ENCODE measurements around the gene MINPP1.

MINPP1 gene

DNA sequence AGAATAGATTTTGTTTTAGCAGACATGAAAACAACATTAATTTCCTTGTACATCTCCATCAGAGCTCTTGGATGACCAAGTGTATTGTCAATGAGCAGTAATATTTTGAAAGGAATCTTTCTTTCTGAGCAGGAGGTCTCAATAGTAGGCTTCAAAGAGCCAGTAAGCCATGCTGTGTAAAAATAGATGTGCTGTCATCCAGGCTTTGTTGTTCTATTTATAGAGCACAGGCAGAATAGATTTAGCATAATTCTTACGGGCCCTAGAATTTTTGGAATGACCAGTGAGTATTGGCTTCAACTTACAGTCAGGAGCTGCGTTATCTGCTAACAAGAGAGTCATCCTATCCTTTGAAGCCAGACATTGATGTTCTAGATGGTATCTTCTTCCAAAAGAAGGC is 19.0 kb downstream of the MINPP1 start:
- DNase-seq, result no peak

DNA sequence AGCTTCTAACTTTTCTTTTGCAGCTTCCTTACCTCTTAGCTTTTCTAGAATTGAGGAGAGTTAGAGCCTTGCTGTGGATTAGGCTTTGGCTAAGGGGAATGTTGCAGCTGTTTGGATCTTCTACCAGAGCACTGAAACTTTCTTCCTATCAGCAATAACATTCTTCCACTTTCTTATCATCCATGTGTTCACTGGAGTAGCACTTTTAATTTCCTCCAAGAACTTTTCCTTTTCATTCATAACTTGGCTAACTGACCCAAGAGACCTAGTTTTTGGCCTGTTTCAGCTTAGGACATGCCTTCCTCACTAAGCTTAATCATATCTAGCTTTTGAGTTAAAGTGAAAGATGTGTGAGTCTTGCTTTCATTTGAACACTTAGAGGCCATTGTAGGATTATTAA is 19.6 kb downstream of the MINPP1 start:
- DNase-seq, result no peak

DNA sequence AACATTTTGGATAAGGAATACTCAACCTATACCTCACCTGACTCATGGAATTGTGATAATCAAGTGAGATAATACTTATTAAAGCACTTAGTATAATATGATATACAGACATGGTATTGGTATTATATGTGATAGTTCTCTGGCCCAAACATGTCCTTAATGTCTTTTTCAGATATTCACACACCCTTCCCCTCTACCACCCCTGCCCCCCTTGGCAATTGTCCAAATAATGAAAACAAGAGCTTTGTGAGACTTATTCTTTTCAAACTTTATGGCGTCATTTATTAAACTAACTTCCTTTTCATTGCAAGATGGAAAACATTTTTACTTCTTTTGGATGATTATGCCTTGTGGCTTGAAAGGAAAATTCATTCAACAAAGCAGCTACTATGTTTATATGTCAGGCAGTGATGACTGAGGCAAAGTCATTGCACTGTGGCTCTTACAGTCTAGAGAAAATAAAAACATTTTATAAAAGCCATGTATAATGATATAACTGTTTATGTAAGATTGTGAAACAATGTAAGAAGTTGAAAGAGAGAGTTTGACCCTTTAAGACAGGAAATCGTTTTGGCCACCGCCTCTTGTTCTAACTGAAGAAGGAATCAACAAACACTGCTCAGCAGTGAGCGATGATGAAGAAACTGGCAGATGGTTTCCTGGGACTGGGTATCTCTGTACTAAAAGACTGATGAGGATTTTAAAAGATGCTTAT is 27.4 kb downstream of the MINPP1 start:
- no peak for DNase-seq

DNA sequence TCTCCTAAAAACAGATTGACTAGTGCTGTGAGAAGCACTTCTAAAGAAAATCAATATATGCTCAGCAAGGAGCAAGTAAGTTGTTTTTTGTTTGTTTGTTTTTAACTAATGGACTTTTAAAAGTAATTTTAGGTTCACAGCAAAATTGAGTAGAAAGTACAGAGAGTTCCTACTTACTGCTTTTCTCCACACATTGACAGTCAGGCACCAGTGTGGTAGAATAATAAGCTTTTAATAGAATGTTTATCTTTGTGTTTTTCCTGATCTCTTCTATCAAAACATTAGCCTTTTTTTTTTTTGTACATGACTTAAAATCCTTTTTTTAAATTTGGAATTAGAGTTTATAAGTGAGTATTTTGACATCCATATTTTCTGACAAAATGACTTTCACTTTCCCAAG is 28.0 kb downstream of the MINPP1 start:
- DNase-seq, result no peak

DNA sequence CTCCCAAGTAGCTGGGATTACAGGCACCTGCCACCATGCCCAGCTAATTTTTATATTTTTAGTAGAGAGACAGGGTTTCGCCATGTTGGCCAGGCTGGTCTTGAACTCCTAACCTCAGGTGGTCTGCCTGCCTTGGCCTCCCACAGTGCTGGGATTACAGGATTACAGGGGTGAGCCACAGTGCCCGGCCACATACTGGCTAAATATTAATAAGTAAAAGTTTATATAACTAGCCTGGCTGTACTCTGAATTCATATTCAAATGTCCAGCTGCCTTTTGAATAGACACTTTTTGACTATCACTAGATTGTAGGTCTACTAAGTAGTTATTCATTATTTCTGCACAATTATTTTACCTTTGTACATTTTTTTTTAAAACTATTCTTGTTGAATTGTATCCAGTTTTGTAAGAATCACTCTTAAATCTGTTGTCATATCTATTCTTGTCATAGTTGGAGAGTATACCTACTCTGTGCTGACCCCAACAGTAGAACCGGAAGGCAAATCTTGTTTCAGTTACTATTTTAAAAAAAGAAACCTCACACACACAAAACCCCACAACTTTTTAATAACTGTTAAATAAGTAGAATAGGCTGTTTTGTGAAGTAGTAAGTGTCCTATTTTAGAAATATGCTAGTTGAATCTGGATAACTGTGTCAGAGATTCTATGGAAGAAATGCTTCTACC is 29.6 kb downstream of the MINPP1 start:
- DNase-seq, result no peak

DNA sequence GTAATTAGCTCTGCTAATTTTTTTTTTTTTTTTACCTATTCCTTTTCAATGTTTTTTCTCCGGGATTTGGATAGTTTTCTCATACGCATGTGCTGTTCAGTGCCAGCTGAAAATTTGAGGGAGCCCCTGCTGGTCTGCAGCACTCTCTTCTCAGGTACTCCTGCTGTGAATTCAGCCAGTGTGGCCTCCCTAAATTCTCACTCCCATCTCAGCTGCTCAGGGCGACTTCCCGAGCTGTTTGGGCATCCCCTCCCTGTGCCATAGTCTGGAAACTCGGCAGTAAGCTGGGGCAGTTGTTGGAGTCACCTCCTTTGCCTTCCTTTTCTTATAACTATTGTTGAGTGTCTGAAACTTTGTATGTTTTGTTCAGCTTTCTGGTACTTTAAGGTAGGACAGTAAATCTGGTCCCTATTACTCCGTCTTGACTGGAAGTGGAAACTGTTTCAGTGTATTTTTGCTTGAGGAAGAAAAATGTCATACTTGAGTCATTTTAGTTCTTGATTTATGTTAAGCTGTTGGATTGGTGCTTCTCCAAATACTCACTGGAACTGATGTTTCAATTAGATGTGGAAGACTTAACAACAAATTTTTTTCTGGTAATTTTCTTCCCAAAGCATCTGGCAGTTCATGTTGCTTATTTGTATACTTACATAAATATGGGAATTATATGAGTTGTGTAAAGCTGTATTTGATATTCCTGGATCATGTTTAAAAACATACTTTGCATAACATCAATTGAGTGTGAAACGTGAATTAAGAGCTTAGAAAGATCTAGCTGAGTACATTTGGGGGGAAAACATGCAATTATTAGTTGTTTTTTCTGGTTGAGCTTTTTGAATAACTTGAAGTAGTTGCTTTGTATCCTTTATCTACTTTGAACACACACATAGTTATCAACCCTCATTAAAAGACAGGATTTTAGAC is 33.7 kb downstream of the MINPP1 start:
- no peak for DNase-seq

DNA sequence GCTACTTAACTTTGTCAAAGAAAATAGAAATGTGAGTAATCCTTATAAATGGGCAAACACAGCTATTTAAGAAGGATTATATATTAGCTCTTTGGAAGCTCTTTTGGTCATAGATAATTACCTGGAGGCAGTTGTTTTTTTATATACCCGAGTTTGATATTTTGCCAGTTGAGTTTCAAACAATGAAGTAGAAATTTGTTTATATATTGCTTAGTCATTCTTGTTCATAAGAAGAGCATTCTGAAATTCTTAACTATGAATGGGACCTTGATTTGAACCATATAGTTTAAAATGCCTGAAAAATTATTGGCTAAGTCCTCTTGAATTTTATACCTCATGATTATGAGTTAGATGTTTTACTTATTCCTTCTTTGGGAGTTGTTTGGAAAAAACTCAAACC is 36.4 kb downstream of the MINPP1 start:
- DNase-seq, result no peak

DNA sequence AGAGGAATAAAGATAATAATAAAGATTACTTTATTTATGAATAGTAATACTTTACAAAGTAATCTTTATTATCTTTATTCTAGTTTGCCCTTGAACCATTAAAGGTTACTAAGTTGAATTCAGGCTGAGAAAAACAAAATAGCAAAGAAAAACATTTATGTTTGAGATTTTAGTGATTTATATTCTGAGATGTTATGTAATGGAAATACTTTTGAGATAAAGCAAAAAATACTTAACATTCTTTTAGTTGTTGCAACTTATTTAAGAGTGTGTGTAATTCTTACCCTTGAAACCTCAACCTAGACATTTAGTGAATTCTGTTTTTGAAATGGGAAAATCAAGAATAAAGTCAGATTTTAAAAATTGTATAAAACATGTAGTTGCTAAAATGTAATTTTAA is 40.0 kb downstream of the MINPP1 start:
- no peak for DNase-seq

DNA sequence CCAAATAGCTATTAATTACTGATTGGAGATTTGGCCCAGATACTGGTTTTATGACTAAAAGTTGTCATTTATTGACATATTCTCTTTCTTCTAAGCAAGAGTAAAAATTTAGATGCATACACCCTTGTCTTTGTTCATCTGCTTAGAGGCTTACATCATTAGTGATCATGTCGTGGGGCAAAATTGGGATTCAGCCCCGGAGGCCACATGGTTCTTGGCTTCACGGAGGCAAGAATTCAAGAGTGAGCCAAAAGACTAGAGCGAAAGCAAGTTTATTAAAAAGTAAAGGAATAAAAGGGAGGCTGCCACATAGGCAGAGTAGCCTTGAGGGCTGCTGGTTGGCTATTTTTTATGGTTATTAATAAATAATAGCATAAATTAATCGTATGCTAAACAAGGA is 41.1 kb downstream of the MINPP1 start:
- no peak for DNase-seq

DNA sequence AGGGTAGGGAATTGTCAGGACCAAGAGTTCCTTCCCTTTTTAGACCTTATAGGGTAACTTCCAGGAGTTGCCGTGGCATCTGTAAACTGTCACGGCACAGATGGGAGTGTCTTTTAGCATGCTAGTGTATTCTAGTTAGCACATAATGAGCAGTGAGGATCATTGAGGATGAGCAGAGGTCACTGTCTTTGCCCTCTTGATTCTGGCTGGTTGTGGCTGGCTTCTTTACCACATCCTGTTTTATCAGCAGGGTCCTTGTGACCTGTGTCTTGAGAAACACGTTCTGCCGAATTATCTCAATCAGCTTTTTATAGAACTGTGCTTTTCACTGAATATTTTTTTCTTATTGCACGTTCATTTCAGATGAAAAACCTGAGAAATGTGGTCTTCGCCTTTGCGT is 41.5 kb downstream of the MINPP1 start:
- DNase-seq, result no peak

DNA sequence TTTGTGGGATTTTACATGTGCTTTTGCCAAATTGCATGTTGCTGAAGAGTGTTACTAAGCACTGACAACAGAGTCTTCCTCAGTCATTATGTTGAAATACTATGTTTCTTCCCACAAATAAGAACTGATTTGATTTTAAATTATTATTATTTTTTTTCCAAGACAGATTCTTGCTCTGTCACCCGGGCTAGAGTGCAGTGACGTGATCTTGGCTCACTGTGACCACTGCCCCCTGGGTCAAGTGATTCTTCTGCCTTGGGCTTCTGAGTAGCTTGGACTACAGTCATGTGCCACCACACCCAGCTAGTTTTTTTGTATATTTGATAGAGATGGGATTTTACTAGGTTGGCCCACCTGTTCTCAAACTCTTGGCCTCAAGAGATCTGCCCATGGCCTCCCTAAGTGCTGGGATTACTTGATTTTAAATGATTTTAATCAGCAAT is 42.3 kb downstream of the MINPP1 start:
- no peak for DNase-seq

DNA sequence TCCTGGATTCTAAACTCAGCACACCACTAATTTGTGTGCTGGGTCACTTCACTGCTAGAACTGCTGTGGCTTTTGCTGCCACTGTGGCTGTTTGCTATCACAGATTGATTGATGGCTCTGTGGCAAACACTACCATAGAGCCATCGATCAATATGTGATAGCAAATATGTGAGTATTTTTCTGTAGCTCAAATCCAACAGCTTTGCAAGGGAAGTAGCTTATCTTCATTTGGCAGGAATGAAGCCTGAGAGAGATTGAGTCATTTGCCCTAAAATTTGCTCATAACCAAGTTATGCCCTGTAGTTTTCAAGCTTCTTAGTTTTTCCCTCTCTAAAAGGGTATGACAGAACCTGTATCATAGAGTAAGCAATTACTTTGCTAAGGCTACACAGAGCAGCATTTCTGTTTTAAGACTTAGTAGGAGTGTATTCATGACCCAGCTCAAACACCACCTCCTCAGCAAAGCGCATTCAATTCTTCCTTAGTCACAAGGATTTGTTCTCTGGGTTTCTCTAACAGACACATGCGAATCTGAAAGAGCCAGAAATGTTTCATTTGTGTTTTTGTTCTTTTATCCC is 43.1 kb downstream of the MINPP1 start:
- DNase-seq, result no peak

DNA sequence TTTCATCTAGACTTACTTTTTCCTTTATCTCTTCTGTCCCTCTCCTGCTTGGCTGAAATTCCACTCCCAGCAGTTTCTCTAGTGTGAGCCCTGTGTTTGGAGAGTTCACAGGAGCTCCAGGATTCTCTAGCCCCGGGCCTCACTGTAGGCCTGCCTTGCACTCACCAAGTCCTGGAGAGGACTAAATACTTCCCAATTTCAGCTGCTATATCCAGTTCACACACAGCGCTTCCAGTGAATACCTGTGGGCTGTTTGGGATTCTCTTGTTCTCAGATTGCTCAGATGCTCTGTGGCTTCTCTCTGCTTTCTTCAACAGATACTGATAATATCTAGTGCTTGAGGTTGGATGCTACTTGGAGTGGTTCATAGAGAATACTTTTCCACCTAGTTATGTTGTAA is 46.0 kb downstream of the MINPP1 start:
- no peak for DNase-seq

DNA sequence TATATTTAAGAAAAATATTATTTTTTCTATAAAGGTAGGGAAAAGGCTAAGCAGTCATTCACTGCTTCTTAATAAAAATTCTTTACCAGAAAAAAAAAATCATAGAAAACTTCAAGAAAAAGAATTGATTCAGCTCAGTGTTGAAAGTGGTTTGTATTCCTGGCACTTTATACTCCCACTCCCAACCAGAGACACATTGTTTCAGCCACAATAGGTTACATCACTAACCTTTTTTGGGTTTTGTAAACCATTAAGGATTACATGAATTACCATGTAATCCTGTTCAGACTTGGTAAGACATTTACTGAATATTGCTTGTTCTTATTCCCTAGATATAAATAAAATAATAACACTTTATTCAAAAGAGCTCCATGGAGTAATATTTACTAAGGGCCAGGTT is 46.6 kb downstream of the MINPP1 start:
- DNase-seq, result no peak

DNA sequence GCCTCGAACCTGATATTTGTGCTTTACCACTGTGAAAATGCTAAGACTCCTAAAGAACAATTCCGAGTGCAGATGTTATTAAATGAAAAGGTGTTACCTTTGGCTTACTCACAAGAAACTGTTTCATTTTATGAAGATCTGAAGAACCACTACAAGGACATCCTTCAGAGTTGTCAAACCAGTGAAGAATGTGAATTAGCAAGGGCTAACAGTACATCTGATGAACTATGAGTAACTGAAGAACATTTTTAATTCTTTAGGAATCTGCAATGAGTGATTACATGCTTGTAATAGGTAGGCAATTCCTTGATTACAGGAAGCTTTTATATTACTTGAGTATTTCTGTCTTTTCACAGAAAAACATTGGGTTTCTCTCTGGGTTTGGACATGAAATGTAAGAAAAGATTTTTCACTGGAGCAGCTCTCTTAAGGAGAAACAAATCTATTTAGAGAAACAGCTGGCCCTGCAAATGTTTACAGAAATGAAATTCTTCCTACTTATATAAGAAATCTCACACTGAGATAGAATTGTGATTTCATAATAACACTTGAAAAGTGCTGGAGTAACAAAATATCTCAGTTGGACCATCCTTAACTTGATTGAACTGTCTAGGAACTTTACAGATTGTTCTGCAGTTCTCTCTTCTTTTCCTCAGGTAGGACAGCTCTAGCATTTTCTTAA is 47.7 kb downstream of the MINPP1 start:
- no peak for DNase-seq

DNA sequence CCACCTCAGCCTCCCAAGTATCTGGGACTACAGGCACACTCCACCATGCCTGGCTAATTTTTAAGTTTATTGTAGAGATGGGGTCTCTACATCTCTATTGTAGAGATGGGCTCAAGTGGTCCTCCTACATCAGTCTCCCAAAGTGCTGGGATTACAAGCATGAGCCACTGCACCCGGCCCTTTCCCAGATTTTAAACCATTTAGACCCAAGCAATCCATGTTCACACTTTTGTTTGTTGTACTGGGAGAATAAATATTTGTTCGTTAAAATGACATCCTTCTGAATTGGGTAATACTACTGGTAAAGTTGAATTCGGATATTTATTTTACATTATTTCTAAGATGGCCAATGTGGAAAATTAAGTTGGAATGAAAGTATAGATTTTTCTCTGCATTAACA is 52.7 kb downstream of the MINPP1 start:
- no peak for DNase-seq

DNA sequence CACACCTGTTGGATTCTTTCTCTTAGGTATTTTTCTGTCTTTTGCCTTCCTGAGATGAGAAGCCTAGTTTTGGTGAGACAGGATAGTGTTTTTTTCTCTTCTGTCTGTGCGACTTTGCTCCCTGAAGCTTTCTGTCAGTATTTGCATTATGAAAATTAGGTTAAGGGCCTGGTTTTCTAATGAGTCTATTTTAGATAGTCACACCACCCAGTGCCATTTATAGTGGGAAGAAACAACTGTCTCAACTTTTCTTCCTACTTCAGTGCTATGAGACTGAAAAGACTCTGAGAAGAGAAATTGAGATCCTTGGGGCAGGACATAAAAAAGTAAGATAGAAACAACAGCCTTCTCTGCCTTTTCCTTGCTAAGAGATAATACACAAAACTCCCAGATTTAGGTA is 53.6 kb downstream of the MINPP1 start:
- no peak for DNase-seq

DNA sequence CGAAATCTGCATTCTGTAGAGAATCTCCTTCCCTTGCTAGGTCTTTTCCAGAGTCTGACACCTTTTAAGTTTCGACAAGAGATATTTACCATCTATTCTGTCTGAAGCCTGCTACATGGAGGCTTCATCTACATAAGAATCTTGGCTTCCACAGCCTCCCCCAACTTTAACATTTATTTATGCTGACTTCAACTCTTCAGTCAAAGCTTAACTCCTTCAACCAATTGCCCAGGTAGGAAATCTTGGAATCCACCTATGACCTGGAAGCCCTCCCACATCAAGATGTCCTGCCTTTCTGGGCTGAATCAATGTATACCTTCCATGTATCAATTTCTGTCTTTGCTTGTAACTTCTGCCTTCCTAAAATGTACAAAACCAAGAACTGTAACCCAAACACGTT is 54.7 kb downstream of the MINPP1 start:
- DNase-seq, result no peak

DNA sequence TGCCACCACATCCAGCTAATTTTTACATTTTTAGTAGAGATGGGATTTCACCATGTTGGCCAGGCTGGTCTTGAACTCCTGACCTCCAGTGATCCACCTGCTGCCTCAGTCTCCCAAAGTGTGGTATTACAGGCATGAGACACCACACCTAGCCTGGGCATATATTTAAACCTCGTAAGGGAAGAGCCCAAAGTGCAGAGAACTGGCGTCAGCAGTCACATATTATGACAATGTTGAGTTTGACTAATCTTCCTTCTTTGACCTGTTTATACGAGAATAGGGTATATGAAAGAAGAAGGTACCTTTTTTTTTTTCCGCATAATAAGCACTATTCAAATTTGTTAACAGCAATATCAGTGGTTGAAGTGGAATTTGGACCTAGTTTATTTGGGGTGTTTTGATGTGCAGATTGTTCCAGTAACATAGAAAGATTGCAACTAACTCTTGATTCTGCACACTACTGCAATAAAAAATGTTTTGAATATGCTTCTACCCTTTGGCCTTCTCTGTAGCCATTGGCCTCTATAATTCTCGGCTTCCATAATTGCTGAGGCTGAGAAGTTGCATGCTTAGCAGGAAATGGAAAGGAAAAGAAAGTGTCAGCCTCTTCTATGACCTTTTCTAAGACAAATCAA is 55.9 kb downstream of the MINPP1 start:
- DNase-seq, result no peak

DNA sequence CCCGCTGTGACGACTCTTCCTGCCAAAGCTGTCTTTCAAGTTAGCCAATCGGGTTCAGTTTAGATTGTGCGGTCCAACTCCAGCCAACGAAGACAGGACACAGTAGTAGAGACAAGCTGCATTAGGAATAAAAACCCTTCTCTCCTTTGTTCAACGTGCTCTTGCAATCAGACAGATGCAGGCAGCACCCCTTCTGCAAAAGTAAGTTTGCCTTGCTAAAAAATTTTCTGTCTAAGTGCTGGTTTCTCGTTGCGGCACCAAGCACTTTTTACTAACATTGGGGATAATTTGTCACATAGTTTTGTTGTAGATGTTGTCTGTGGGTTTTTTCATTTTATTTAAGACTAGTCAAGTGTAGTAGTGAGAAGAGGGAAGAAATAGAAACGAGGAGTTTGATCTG is 58.1 kb downstream of the MINPP1 start:
- DNase-seq, result no peak

DNA sequence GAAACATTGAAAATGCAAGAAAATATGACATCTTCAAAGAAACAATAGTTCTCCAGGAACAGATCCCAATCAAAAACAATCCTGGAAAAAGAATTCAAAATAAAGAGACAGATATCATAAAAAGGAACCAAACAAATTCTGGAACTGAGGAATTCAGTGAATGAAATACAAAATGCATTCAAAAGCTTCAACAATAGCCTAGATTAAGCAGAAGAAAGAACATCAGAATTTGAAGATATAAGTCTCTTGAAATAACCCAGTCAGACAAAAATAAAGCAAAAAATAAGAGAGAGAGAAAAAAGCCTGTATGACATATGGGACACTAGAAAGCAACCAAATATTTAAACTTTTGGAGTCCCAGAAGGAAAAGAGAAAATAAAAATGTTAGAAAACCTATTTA is 60.3 kb downstream of the MINPP1 start:
- DNase-seq, result no peak

DNA sequence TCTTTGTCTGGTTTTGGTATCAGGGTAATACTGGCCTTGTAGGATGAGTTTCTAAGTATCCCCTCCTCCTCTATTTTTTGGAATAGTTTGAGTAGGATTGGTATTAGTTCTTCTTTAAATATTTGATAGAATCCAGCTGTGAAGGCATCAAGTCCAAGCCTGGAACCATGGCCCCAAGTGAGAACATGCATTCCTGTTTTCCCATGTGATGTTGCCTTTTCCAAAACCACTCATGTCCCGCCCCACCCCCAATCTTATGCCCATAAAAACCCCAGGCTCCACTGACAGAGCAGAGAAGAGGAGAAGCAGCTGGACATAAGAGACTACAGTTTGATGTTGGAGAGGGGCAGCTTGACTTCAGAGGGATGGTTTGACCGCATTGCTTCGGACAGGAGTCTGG is 71.2 kb downstream of the MINPP1 start:
- DNase-seq, result no peak

Measured in cortex of kidney (tissue), 1 donor.